Endothelial cell of umbilical vein (primary cell): ENCODE measurements around the gene IL1R2. TPM values are rescaled to one million over a fixed set of nuclear protein-coding genes. Genes with fewer than 3 reads are reported as not detected.

Experiments used
- BruUV-seq: library from RNA; stranded (reverse); fragments of 400-500 nt; replicated peaks from 2 replicates; lab custom pipeline; 2021; lab: Mats Ljungman, UMichigan
- CTCF ChIA-PET: fragments of 300-600, 350-600 bp; sonication (Branson Sonifier 250); formaldehyde crosslinking; loops from one replicate; lab custom pipeline; 2021; ENCODE audit warnings: antibody characterized with exemption, inconsistent platforms; lab: Charles Lee
- POLR2A ChIA-PET: fragments of 300-600, 350-600 bp; sonication (Branson Sonifier 250); formaldehyde crosslinking; loops from one replicate; lab custom pipeline; 2021; ENCODE audit warnings: antibody characterized with exemption, inconsistent platforms; lab: Charles Lee
- DNase-seq: peaks from one replicate; pipeline ENCODE4 v3.0.0-alpha.2; 2011; ENCODE audit warnings: low read depth, low spot score
- FAIRE-seq: peaks from 2 replicates; lab custom pipeline; 2011; peaks lifted over from hg19 to GRCh38; lab: Jason Lieb, UNC
- H2AFZ ChIP-seq: 2 replicates; pipeline ENCODE4 v1.6.0; 2012; ENCODE audit warnings: low read depth, low read length, control low read depth, inconsistent platforms
- H3K27ac ChIP-seq: 2 replicates; pipeline ENCODE4 v1.5.1; 2011; ENCODE audit warnings: low read depth, mild to moderate bottlenecking, control low read depth, low read length, moderate library complexity; ENCODE audit not compliant: insufficient read depth
- H3K27me3 ChIP-seq, 2 experiments: 2 replicates each; pipeline versions ENCODE4 v1.6.0 to v1.6.1; 2011; ENCODE audit warnings: low read length in 2 of 2, mixed read lengths in 1 of 2; ENCODE audit not compliant: control insufficient read depth in 2 of 2, insufficient read depth in 2 of 2
- H3K36me3 ChIP-seq, 2 experiments: 2 replicates in 1 of 2; 3 replicates in 1 of 2; pipeline ENCODE4 v1.5.1; 2011; ENCODE audit warnings: low read length in 2 of 2, mild to moderate bottlenecking in 1 of 2, moderate library complexity in 1 of 2; ENCODE audit not compliant: control insufficient read depth in 2 of 2, insufficient read depth in 2 of 2; ENCODE audit errors: extremely low read depth in 1 of 2
- H3K4me1 ChIP-seq: 3 replicates; pipeline ENCODE4 v1.5.1; 2011; ENCODE audit warnings: mild to moderate bottlenecking, low read length; ENCODE audit not compliant: control insufficient read depth, insufficient read depth; ENCODE audit errors: extremely low read depth
- H3K4me2 ChIP-seq: 2 replicates; pipeline ENCODE4 v1.6.1; 2011; ENCODE audit warnings: low read length, control low read depth, mixed read lengths; ENCODE audit not compliant: insufficient read depth
- H3K4me3 ChIP-seq, 3 experiments: fragments of 200-600 bp in 1 of 3; sonication (generic), shearing (Covaris generic) in 1 of 3; replicated peaks in 1 of 3; 2 replicates each; pipeline ENCODE4 v1.5.1; 2011 to 2016; ENCODE audit warnings: control low read depth in 3 of 3, low read length in 3 of 3, mild to moderate bottlenecking in 2 of 3, inconsistent platforms in 1 of 3, low read depth in 1 of 3, moderate library complexity in 1 of 3; ENCODE audit not compliant: insufficient read depth in 1 of 3
- H3K79me2 ChIP-seq: 2 replicates; pipeline ENCODE4 v1.6.0; 2012; ENCODE audit warnings: low read length, inconsistent platforms; ENCODE audit not compliant: control insufficient read depth, insufficient read depth
- H3K9ac ChIP-seq: replicated peaks from 2 replicates; pipeline ENCODE3; 2011; ENCODE audit warnings: low read length, control low read depth; ENCODE audit not compliant: insufficient read depth; ENCODE audit errors: extremely low read depth
- H3K9me1 ChIP-seq: replicated peaks from 3 replicates; pipeline ENCODE4 v1.6.0; 2011; ENCODE audit warnings: mild to moderate bottlenecking, low read length; ENCODE audit not compliant: control insufficient read depth, insufficient read depth; ENCODE audit errors: extremely low read depth
- H3K9me3 ChIP-seq: replicated peaks from 2 replicates; pipeline ENCODE4 v1.5.1; 2012; ENCODE audit warnings: low read length, inconsistent platforms; ENCODE audit not compliant: control insufficient read depth, insufficient read depth
- H4K20me1 ChIP-seq: replicated peaks from 2 replicates; pipeline ENCODE3; 2011; ENCODE audit warnings: mild to moderate bottlenecking, low read length; ENCODE audit not compliant: control insufficient read depth, insufficient read depth; ENCODE audit errors: extremely low read depth
- CTCF ChIP-seq, 2 donors: IDR thresholded peaks; 1 replicate in 1 of 2; 2 replicates in 1 of 2; pipeline ENCODE4 v1.5.1; 2011; ENCODE audit warnings: low read length in 2 of 2, mild to moderate bottlenecking in 2 of 2, moderate library complexity in 2 of 2, control low read depth in 1 of 2, inconsistent platforms in 1 of 2, low read depth in 1 of 2; ENCODE audit not compliant: insufficient read depth in 1 of 2; ENCODE audit errors: extremely low read depth in 1 of 2
- EZH2 ChIP-seq: IDR thresholded peaks from 2 replicates; pipeline ENCODE4 v1.6.1; 2012; ENCODE audit warnings: borderline replicate concordance, low read depth, mild to moderate bottlenecking, moderate library complexity, low read length, inconsistent platforms; ENCODE audit not compliant: severe bottlenecking
- FOS ChIP-seq: IDR thresholded peaks from 2 replicates; pipeline ENCODE4 v1.6.1; 2011; ENCODE audit warnings: mild to moderate bottlenecking, low read length, moderate library complexity, borderline replicate concordance; ENCODE audit not compliant: insufficient read depth
- GATA2 ChIP-seq: IDR thresholded peaks from 2 replicates; pipeline ENCODE4 v1.7.0; 2011; ENCODE audit warnings: low read depth, mild to moderate bottlenecking, moderate library complexity, mixed read lengths, low read length; ENCODE audit not compliant: insufficient read length, insufficient read depth
- JUN ChIP-seq: IDR thresholded peaks from 2 replicates; pipeline ENCODE4 v1.6.1; 2011; ENCODE audit warnings: borderline replicate concordance, low read depth; ENCODE audit not compliant: insufficient read length, insufficient read depth
- MAX ChIP-seq: IDR thresholded peaks from 2 replicates; pipeline ENCODE4 v1.6.1; 2011; ENCODE audit not compliant: insufficient read depth, insufficient read length
- MYC ChIP-seq: IDR thresholded peaks from one replicate; pipeline ENCODE4 v1.6.1; 2011; ENCODE audit warnings: mild to moderate bottlenecking, low read depth, low read length
- POLR2A ChIP-seq: IDR thresholded peaks from 2 replicates; pipeline ENCODE4 v1.6.1; 2012; ENCODE audit warnings: low read depth, mild to moderate bottlenecking, control low read depth, low read length
- POLR2AphosphoS5 ChIP-seq: IDR thresholded peaks from 2 replicates; pipeline ENCODE4 v1.6.1; 2012; ENCODE audit warnings: low read depth, mild to moderate bottlenecking, control low read depth, low read length, moderate library complexity; ENCODE audit not compliant: insufficient read depth
- dilution Hi-C: fragments of 300-500 bp; cut with MboI; formaldehyde crosslinking; loops from one replicate; pipeline ENCODE4 v1.15.0; 2019; ENCODE audit warnings: low sequenced_read_pairs; ENCODE audit not compliant: extremely low pct_ligation_motif_present
- intact Hi-C: fragments of 100-400 bp; cut with micrococcal nuclease; formaldehyde crosslinking; loops from one replicate; pipeline ENCODE4 v1.10.0; 2022
- polyA plus RNA-seq, 4 experiments: library from polyadenylated mRNA; depleted of rRNA in 3 of 4; stranded (reverse) in 3 of 4; unstranded in 1 of 4; fragments of >200 nt; gene quantifications; 2 replicates each; pipeline versions ENCODE4 v1.2.1 to v1.2.3, GENCODE V29; 2011 to 2012; ENCODE audit warnings: missing spikeins in 1 of 4
- total RNA-seq: library from RNA; stranded (reverse); gene quantifications from 2 replicates; pipeline ENCODE4 v1.2.3, GENCODE V29; 2021

The IL1R2 gene
- total and polyA plus RNA-seq, 2 donors (not counting 3 experiments of a cell fraction or from before 2014, with no cell fraction given), result not detected

GRCh38 chr2:101942851-101943250 lies 48.9 kb upstream of the IL1R2 start:
- no TSS peak for BruUV-seq
- no peak for DNase-seq
- H3K27me3 ChIP-seq, result peaks cover 0 to 2% of the 10 kb centered on the region in 2 experiments
- FAIRE-seq, result no peak
- no peaks in the 10 kb centered on the region for H3K9me1 ChIP-seq
- no peak overlapping the region for H3K4me3 ChIP-seq
- no peak for TF ChIP-seq MYC
- no peak for TF ChIP-seq MAX
- no peak for TF ChIP-seq CTCF (IDR thresholded peaks at IDR 0.05; ENCODE audit: extremely low read depth in 1 of 2, insufficient read depth in 1 of 2, low read depth in 1 of 2, low read length in 2 of 2)
- TF ChIP-seq JUN, result no peak
- TF ChIP-seq FOS, result no peak
- no peak for TF ChIP-seq GATA2
- TF ChIP-seq POLR2A, result no peak
- no peak for TF ChIP-seq POLR2AphosphoS5
- TF ChIP-seq EZH2, result no peak
- no peaks in the 10 kb centered on the region for H3K36me3 ChIP-seq
- H3K79me2 ChIP-seq, result no peaks in the 10 kb centered on the region
- no peaks in the 10 kb centered on the region for H3K9me3 ChIP-seq
- H2AFZ ChIP-seq, result no peak overlapping the region
- POLR2A ChIA-PET, result no interaction called here
- dilution Hi-C loops, result no loop called here
- no peaks in the 10 kb centered on the region for H4K20me1 ChIP-seq
- CTCF ChIA-PET, result interaction anchor here (1.2 kb wide), 1 partner anchor 40 kb away, joined by 3 read pairs; no protein-coding TSS in a partner anchor
- no peak overlapping the region for H3K27ac ChIP-seq
- H3K9ac ChIP-seq, result no peak overlapping the region
- no peak overlapping the region for H3K4me2 ChIP-seq
- intact Hi-C loops, result no loop called here
- H3K4me1 ChIP-seq, result no peaks in the 10 kb centered on the region
